ENCODE data around the gene SLX1A.
"Not testable (repeated sequence)": the region's sequence is repeated elsewhere in the genome, so short reads cannot be mapped to it uniquely, and the experiment has no call there.

Gene SLX1A

DNA sequence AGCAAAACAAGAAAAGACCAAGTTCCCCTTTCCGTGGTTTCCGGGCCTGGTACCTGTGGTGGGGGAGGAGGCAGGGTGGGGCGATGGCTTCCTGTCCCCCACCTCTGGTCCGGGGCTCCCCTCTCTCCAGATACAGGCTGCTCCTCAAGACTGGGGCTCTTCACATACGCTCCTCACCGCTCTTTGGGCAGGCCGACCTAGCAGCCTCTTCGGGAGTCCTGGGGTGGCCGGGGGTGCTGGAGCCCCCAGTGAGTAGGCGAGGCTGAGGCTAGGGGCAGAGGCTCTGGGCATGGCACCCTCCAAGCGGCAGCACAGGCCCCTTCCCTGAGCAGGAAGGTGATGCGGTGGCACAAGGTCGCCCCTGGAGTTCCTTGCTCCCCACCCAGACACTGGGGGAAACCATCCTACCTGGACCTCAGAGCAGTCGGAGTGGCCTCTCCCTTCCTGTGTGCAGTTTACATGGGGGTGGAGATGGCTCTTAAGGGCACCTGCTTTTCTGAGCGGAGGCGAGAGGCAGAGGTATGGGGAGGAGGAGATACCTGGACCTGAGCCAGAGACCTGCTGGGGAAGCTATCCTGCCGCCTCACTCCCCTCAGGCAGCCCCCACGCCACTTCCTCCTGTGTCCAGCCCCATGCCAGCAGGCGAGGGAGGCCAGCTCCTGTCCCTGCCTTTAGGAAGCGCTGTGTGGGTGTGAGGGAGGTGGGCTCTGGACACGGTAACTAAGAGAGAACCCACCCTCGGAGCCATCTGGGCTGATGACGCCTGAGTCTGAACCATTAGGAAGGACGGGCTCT is 9.4 kb upstream of the SLX1A start:
- peak; percentile 46 to 57 for DNase-seq (ENCODE audit: low read depth in 2 of 2)

DNA sequence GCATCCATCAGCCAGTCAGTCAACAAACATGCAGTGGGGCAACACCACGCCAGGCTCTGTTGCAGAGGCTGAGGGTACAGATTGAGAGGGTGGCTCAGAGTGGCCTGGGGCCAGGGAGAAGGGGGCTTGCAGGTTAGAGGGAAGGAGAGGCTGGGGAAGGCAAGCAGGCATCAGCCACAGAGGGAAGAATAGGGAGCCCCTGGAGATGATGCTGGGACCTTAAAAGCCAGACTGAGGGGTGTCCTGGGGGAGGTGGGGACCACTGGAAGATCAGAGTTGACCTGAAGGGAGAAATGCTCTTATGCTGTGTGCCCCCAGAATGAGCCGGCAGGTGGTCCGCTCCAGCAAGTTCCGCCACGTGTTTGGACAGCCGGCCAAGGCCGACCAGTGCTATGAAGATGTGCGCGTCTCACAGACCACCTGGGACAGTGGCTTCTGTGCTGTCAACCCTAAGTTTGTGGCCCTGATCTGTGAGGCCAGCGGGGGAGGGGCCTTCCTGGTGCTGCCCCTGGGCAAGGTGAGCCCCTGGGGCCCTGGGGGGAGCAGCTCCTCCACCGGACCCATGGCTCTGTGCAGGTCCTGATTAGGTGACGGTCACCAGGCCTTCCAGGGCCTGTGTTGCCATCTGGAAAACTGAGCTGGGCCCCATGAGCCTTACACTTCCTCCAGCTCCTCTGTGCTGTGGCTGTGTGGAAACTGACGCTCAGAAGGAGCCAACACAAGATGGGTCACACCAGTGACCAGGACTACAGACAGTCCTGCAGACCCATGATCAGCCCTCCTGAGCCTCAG is 8.6 kb upstream of the SLX1A start:
- peak; percentile 16 to 24 for DNase-seq (ENCODE audit: low read depth in 2 of 2)

DNA sequence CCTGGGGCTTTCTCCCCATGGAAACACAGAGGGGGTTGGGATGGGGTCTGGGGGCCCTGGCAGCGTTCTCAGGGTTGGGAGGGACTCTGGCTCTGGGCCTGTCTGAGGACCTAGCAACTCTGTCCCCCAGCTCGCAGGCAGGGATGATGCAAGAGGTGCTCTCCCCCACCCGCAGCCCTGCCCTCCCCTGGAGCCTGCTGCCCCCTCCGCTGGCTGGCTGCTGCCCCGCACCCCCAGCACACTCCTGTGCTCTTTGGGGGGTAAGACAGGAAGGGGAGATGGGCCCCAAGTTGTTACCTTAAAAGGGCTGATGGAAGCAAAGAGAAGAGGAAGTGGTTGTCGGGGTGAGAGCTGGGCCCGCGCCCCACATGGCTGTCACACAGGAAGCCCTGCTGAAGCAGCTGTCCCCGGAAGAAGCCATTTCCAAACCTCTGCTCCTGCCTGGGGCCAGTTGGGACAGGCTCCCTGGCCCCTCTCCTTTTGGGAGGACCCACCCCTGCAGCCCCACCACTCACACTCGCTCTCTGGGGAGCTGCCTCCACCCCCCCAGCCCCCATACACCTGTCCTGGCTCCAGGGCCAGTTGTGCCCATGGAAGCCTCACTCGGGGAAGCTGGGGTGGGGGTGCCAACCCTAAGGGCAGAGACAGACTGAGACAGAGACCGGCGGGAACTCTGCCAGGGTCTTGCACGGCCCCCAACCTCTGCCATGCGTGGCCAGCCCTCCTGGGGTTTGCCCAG is 7.8 kb upstream of the SLX1A start:
- peak; percentile 79 to 83 for DNase-seq (ENCODE audit: low read depth in 2 of 2)

DNA sequence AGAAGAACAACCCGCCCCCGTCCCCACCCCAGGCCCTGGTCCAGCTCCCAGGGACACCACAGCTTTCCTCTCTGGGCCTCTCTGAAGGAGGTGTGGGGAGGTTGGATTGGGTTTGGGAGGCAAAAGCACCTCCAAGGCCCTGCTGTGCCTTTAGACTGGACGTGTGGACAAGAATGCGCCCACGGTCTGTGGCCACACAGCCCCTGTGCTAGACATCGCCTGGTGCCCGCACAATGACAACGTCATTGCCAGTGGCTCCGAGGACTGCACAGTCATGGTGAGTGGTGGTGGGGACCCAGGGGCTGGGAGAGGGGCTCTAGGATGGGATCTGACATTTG is 7.3 kb upstream of the SLX1A start:
- no peak for DNase-seq (ENCODE audit: low read depth in 2 of 2)

DNA sequence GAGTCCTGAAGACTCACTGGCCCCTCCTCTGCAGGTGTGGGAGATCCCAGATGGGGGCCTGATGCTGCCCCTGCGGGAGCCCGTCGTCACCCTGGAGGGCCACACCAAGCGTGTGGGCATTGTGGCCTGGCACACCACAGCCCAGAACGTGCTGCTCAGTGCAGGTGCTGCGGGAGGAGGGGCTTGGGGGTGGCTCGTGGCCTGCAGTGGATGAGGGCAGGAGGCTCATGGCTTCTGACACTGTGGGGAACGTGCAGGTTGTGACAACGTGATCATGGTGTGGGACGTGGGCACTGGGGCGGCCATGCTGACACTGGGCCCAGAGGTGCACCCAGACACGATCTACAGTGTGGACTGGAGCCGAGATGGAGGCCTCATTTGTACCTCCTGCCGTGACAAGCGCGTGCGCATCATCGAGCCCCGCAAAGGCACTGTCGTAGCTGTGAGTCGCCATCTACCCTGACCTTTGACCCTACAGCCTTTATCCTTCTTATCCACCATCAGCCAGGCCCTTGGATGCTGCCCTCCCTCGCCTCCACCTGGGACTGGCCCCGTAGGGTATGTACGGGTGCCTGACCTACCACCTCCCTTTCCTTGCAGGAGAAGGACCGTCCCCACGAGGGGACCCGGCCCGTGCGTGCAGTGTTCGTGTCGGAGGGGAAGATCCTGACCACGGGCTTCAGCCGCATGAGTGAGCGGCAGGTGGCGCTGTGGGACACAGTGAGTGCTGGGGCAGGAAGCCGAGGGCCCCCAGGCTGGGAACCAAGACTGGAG is 6.7 kb upstream of the SLX1A start:
- DNase-seq (ENCODE audit: low read depth in 2 of 2) = peak; percentile 76 to 77

DNA sequence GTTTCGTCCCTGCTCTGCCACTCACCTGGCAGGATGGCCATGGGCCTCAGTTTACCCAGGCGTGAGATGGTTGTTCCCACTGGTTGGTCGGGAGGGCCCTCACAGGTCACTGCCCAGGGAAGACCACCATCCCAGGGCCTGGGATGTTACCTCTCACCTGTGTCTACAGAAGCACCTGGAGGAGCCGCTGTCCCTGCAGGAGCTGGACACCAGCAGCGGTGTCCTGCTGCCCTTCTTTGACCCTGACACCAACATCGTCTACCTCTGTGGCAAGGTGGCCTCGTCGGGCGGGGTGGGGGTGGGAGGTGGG is 6.2 kb upstream of the SLX1A start:
- DNase-seq (ENCODE audit: low read depth in 2 of 2) = no peak

DNA sequence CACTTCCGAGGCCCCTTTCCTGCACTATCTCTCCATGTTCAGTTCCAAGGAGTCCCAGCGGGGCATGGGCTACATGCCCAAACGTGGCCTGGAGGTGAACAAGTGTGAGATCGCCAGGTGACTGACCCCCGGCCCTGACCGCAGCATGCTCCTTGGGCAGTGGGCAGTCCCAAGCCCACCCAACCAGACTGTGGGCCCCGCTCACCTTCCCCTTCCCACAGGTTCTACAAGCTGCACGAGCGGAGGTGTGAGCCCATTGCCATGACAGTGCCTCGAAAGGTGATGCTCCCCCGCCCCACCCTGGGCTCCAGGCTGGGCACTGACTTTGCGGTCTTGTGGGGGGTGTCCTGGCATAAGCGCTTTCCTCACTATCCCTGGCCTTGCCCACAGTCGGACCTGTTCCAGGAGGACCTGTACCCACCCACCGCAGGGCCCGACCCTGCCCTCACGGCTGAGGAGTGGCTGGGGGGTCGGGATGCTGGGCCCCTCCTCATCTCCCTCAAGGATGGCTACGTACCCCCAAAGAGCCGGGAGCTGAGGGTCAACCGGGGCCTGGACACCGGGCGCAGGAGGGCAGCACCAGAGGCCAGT is 5.6 kb upstream of the SLX1A start:
- DNase-seq (ENCODE audit: low read depth in 2 of 2) = no peak

DNA sequence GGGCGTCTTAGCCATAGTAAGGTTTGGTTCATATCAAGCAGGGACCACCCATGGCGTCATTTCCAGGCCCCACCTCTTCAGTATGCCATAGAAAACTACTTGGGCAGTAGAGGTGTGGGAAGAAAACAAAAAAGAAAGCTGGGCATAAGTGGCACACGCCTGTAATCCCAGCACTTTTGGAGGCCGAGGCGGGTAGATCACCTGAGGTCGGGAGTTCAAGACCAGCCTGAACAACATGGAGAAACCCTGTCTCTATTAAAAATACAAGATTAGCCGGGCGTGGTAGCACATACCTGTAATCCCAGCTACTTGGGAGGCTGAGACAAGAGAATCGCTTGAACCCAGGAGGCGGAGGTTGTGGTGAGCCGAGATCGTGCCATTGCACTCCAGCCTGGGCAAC is 2.5 kb upstream of the SLX1A start:
- DNase-seq (ENCODE audit: low read depth in 2 of 2) = not testable (repeated sequence)

DNA sequence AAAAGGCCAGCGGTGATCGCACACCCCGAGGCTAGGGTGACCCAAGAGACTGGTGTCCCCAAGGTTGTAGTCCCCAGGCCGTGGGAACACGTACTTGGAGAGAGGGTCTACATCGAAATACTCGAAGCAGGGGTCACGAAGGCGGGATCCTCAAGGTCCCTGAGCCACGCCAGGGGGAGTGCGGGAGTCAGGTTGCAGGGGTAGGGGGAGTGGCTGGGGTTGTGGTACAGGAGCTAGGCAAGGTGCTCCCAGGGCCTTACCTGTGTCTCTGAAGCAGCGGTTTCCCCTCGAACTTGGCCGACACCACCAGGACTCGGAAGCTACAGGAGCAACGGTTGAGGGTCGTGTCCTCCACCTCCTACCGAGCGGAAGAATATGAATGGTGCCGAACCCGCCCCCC is 577 bp upstream of the SLX1A start:
- not testable (repeated sequence) for DNase-seq (ENCODE audit: low read depth in 2 of 2)

DNA sequence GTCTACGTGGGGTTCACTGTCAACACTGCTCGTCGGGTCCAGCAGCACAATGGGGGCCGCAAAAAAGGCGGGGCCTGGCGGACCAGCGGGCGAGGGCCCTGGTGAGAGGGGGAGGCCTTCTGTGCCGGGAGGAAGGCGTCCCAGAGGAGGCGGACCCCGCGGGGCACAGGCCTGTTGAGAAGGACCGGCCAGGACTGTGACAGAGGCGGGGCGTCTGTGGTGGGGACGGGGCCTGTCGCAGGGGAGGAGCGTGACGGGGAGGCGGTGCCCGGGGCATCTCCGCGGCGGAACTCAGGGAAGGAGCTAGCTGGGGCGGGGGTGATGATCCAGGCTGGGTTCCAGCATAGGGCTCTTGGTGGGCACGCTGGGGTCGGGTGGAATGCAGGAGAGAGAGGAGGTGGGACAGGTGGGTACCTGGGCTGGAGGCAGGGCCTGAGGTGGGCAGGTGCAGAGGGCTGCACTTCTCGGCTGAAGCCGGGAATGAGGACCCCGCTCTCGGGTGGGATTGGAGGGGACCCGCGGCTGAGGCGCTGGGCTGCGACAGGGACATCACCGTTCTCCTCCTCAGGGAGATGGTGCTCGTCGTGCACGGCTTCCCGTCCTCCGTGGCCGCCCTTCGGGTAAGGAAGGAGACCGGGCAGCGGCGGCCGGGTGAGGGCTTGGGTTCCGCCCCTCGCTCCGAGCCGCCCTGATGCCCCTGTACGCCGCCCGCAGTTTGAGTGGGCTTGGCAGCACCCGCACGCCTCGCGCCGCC is 674 bp downstream of the SLX1A start:
- not testable (repeated sequence) for DNase-seq (ENCODE audit: low read depth in 2 of 2)

DNA sequence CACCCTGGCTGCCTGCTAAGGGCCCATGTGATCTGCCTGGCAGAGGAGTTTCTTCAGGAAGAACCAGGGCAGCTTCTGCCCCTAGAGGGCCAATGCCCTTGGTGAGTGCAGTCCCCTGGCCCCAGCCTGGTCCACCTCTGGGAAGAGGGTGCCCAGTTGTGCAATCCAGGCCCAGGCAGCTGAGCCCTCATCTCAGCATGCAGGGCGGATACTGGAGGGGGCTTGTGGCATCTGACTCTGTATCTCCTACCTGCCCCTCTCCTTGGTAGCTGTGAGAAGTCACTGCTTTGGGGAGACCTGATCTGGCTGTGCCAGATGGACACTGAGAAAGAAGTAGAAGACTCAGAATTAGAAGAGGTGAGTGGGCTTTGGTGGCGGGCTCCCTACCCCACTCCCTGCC is 3.3 kb downstream of the SLX1A start:
- DNase-seq (ENCODE audit: low read depth in 2 of 2) = not testable (repeated sequence)

DNA sequence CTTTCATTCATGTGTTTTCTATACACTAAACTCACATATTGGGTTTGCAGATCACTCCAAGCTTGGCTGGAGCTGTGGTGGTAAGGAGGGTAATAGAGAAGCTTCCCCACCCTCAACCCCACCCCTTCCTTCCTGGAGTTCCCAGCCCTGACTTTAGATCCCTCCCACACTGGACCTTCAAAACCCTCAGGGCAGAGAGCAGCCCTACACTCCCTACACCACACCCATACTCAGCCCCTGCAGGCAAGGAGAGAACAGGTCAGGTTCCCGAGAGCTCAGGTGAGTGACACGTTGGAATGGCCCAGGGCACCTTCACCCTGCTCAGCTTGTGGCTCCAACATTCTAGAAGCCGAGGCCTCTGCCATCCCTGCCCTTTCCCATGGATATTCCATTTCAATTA is 5.4 kb downstream of the SLX1A start, which contains the start of gene SULT1A3:
Gene SULT1A3, plus strand, starts transcription at position 207 of the 400 bp plus-strand sequence. CDS start 1,474 bp downstream, outside the sequence.
- DNase-seq (ENCODE audit: low read depth in 2 of 2) = not testable (repeated sequence)

DNA sequence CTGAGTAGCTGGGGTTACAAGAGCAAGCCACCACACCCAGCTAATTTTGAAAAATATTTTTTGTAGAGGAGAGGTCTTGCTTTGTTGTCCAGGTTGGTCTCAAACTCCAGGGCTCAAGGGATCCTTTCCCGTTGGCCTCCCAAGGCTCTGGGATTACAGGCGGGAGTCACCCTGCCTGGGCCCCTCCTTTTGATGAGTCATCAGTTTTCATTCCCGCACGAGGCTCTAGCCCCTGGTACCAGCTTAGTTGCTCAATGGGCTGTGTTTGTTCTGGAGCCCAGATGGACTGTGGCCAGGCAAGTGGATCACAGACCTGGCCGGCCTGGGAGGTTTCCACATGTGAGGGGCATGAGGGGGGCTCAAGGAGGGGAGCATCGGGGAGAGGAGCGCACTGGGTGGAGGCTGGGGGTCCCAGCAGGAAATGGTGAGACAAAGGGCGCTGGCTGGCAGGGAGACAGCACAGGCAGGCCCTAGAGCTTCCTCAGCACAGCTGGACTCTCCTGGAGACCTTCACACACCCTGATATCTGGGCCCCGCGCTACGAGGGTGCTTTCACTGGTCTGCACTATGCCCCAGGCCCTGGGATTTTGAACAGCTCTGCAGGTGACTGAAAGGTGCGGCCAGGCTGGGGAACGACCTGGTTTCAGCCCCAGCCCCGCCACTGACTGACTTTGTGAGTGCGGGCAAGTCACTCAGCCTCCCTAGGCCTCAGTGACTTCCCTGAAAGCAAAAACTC is 6.1 kb downstream of the SLX1A start:
- DNase-seq (ENCODE audit: low read depth in 2 of 2) = not testable (repeated sequence)

DNA sequence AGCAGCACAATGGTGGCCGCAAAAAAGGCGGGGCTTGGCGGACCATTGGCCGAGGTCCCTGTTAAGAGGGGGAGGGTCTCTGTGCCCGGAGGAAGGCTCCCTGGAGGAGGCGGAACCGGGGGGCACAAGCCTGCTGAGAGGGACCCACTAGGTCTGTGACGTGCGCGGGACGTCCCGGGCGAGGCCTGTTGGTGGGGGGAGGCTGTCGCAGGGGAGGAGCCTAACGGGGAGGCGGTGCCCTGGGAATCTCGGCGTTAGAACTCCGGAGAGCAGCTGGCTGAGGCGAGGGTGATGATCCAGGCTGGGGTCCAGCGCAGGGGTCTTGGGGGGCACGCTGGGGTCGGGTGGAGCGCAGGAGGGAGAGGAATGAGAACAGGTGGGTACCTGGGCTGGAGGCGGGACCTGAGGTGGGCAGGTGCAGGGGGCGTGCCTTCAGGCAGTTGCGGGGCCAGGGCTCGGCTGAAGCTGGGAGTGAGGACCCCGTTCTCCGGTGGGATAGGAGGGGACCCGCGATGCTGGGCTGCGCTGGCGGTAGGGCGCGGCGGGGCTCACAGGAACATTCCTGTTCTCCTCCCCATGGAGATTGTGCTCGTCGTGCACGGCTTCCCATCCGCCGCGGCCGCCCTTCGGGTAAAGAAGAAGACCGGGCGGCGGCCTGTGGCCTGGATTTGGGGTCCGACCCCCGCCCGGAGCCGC is 12.0 kb downstream of the SLX1A start:
- DNase-seq (ENCODE audit: low read depth in 2 of 2) = not testable (repeated sequence)

DNA sequence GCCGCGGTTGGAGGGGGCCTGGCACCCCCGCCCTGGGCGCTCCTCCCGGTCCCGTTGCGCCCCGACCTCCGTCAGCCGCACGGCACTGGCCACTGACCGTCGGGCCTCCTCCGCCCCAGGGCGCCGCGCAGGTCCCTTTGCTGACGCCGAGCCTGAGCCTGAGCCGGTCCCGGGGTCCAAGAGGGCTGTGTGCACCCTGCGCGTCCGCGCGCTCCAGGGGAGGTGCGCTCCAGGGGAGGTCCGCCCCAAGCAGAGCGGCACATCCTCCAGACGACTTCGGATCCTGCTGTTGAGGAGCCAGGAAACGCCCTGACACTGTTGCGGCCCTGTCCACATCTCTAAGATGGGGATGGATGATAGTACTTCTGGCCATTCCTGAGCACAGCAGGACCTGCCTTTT is 12.6 kb downstream of the SLX1A start:
- not testable (repeated sequence) for DNase-seq (ENCODE audit: low read depth in 2 of 2)

DNA sequence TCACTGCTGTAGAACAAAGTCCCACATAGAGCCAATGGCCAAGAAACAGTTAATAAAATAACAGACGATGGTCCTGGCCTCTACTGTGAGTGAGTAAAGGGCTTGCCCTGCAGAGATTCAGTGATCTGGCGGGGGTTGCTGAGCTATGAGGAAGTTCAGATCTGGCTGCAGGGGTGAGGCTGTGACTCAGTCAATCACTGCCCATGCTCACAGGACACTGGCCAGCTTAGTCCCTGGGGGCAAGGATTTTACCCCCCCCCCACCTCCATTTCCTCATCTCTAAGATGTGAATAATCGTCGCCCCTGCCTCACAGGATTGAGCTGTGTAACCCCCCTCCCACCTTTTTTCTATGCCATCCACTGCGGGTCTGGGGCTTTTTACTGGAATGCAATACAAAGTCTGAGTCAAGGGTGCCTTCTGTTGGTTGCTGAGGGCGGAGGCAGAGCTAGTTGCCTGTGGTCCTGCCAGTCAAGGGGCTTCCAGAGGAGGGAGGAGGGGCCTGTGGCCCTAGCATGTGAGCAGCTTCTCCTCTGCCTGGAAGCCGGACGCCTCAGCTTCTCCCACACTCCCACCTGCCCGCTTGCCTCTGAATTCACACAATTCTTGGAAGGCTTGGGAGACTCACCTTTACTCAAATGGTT is 13.5 kb downstream of the SLX1A start:
- DNase-seq (ENCODE audit: low read depth in 2 of 2) = not testable (repeated sequence)

DNA sequence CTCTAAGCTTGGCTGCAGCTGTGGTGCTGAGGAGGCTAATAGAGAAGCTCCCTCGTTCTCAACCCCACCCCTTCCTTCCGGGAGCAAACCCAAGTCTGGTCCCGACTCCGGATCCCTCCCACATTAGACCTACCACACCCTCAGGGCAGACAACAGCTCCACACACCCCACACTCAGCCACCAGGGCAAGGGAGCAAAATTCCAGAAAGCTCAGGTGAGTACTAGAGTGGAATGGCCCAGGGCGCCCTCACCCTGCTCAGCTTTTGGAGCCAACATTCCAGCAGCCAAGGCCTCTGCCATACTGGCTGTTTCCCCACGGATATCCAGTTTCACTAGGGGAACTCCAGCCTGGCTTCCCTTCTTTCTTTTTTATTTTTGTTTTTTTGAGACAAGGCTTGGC is 15.4 kb downstream of the SLX1A start:
- not testable (repeated sequence) for DNase-seq (ENCODE audit: low read depth in 2 of 2)

DNA sequence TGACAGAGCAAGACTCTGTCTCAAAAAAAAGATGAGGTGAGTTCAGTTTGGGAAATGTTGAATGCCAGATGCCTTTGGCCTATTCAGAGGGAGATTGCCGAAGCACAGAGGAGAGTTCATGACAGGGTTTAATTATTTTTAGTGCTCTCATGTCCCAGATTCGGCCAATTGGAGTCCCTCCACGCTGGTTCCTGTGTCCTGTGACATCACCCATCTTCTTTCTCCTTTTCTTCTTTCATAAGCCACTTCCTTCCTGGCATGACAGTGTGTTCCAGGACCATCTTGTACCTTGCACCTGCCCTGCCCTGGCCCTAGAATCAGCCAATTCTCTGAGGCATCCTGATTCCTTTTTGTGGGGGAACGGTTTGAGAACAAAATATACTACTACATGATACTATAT is 17.7 kb downstream of the SLX1A start:
- not testable (repeated sequence) for DNase-seq (ENCODE audit: low read depth in 2 of 2)

DNA sequence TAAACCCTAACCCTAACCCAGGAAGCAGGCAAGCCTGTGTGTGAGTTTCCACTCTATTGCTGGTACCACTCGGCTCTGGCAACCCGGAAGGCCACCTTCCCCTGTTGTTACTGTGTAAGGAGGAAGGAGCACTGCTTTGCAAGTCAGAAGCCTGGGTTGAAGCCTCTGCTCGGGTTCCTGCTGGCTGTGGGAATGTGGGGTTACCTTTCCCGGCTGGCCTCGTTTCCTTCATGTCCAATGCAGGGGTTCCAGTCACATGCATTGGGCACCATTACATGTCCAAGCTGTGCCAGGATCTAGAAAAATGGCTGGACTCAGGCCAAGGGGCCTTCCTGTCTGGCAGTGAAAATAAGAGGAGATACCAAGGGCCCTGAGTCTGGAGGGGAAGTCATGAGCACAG is 23.4 kb downstream of the SLX1A start:
- DNase-seq (ENCODE audit: low read depth in 2 of 2) = not testable (repeated sequence)
